Suprapubic skin (tissue), 4 donors: ENCODE measurements around the gene RBM38.

Experiments used
- CTCF ChIP-seq, 2 donors: fragments of 200-600 bp in 1 of 2; fragments of 450-650 bp in 1 of 2; sonication (generic) in 1 of 2; IDR thresholded peaks; one replicate each; pipeline ENCODE4 v1.5.1; 2016 to 2019; ENCODE audit warnings: antibody characterized with exemption in 2 of 2, mild to moderate bottlenecking in 1 of 2, moderate library complexity in 1 of 2
- EP300 ChIP-seq: sonication (generic); formaldehyde crosslinking; IDR thresholded peaks from one replicate; pipeline ENCODE4 v1.6.1; 2017; ENCODE audit warnings: antibody characterized with exemption
- POLR2A ChIP-seq, 2 donors: fragments of 450-650 bp; IDR thresholded peaks; one replicate each; pipeline ENCODE4 v1.6.1; 2017; ENCODE audit warnings: antibody characterized with exemption in 2 of 2, mild to moderate bottlenecking in 2 of 2, moderate library complexity in 2 of 2
- POLR2AphosphoS5 ChIP-seq, 3 donors: sonication (generic); formaldehyde crosslinking; IDR thresholded peaks; one replicate each; pipeline ENCODE4 v1.6.1; 2017; ENCODE audit warnings: antibody characterized with exemption in 3 of 3

- TF ChIP-seq CTCF (IDR thresholded peaks at IDR 0.05), result no peak
- TF ChIP-seq EP300, result no peak
- no peak for TF ChIP-seq POLR2A (IDR thresholded peaks at IDR 0.05)
- TF ChIP-seq POLR2AphosphoS5 (IDR thresholded peaks at IDR 0.05), result no peak
Measured at GRCh38 chr20:57415771-57416170, 24.6 kb downstream of the RBM38 start.
